H1 (cell line): ENCODE measurements around the gene NDUFS5. TPM values are rescaled to one million over a fixed set of nuclear protein-coding genes. Genes with fewer than 3 reads are reported as not detected.

Source experiments
- ATF3 ChIP-seq: IDR thresholded peaks from 2 replicates; pipeline ENCODE4 v1.6.1; 2011; ENCODE audit warnings: low read depth, mild to moderate bottlenecking, low read length; ENCODE audit not compliant: insufficient read depth
- BACH1 ChIP-seq: IDR thresholded peaks from 2 replicates; pipeline ENCODE4 v1.6.1; 2012; ENCODE audit warnings: low read length, improper control_type of control experiment
- CEBPB ChIP-seq: IDR thresholded peaks from 2 replicates; pipeline ENCODE4 v1.6.1; 2012; ENCODE audit warnings: low read depth, low read length
- CREB1 ChIP-seq: IDR thresholded peaks from 2 replicates; pipeline ENCODE4 v1.6.1; 2012; ENCODE audit warnings: inconsistent platforms
- CTCF ChIP-seq, 3 experiments: IDR thresholded peaks; 1 replicate in 2 of 3; 2 replicates in 1 of 3; pipeline versions ENCODE4 v1.5.1 to v1.6.1; 2011; ENCODE audit warnings: low read length in 3 of 3, mild to moderate bottlenecking in 3 of 3, inconsistent platforms in 2 of 3, low read depth in 1 of 3, moderate library complexity in 1 of 3; ENCODE audit not compliant: insufficient read depth in 1 of 3; ENCODE audit errors: control extremely low read depth in 1 of 3
- GABPA ChIP-seq: IDR thresholded peaks from 2 replicates; pipeline ENCODE4 v1.6.1; 2011; ENCODE audit warnings: mild to moderate bottlenecking, low read length, moderate library complexity, borderline replicate concordance; ENCODE audit not compliant: insufficient read depth
- GTF2F1 ChIP-seq: IDR thresholded peaks from 2 replicates; pipeline ENCODE4 v1.6.1; 2012; ENCODE audit warnings: low read depth, low read length, improper control_type of control experiment, borderline replicate concordance
- HDAC6 ChIP-seq: IDR thresholded peaks from one replicate; pipeline ENCODE4 v1.7.1; 2012; ENCODE audit warnings: low read depth, mild to moderate bottlenecking, inconsistent platforms, low read length, moderate library complexity
- KDM4A ChIP-seq: IDR thresholded peaks from one replicate; pipeline ENCODE4 v1.7.1; 2012; ENCODE audit warnings: low read depth, mild to moderate bottlenecking, moderate library complexity, low read length, inconsistent platforms; ENCODE audit not compliant: severe bottlenecking
- NANOG ChIP-seq: IDR thresholded peaks from 2 replicates; pipeline ENCODE4 v1.6.1; 2011; ENCODE audit warnings: low read length, low read depth, mild to moderate bottlenecking, inconsistent platforms; ENCODE audit not compliant: insufficient read depth, poor library complexity, severe bottlenecking
- PHF8 ChIP-seq: fragments of 200-600 bp; sonication (generic); conservative IDR thresholded peaks from 2 replicates; pipeline ENCODE4 v1.7.1; 2012; ENCODE audit warnings: low read depth, mild to moderate bottlenecking, inconsistent platforms, low read length, moderate library complexity
- POLR2AphosphoS5 ChIP-seq: IDR thresholded peaks from 2 replicates; pipeline ENCODE4 v1.6.1; 2011; ENCODE audit warnings: low read depth, low read length
- RAD21 ChIP-seq, 2 experiments: IDR thresholded peaks in 1 of 2; conservative IDR thresholded peaks in 1 of 2; 2 replicates each; pipeline ENCODE4 v1.6.1; 2011; ENCODE audit warnings: low read depth in 2 of 2, low read length in 2 of 2, improper control_type of control experiment in 1 of 2, inconsistent platforms in 1 of 2, mild to moderate bottlenecking in 1 of 2, moderate library complexity in 1 of 2
- RFX5 ChIP-seq: IDR thresholded peaks from 2 replicates; pipeline ENCODE4 v1.6.1; 2011; ENCODE audit warnings: low read depth, low read length, improper control_type of control experiment, borderline replicate concordance
- RNF2 ChIP-seq: fragments of 200-900, 300-1000 bp; sonication (generic); IDR thresholded peaks from 2 replicates; pipeline ENCODE4 v1.7.1; 2016; ENCODE audit warnings: borderline replicate concordance, low read depth, mild to moderate bottlenecking, antibody characterized with exemption, low read length; ENCODE audit not compliant: poor library complexity, severe bottlenecking; ENCODE audit errors: missing control alignments
- RXRA ChIP-seq: IDR thresholded peaks from 2 replicates; pipeline ENCODE4 v1.6.1; 2011; ENCODE audit warnings: low read depth, mild to moderate bottlenecking, low read length, moderate library complexity; ENCODE audit not compliant: insufficient read depth
- SIX5 ChIP-seq: IDR thresholded peaks from 2 replicates; pipeline ENCODE4 v1.6.1; 2011; ENCODE audit warnings: mild to moderate bottlenecking, low read depth, low read length
- TBP ChIP-seq: IDR thresholded peaks from 2 replicates; pipeline ENCODE4 v1.6.1; 2011; ENCODE audit warnings: low read depth, low read length, improper control_type of control experiment
- TCF12 ChIP-seq: IDR thresholded peaks from 2 replicates; pipeline ENCODE4 v1.6.1; 2011; ENCODE audit warnings: low read depth, mild to moderate bottlenecking, low read length
- YY1 ChIP-seq: IDR thresholded peaks from 2 replicates; pipeline ENCODE4 v1.6.1; 2011; ENCODE audit warnings: low read depth, mild to moderate bottlenecking, low read length
- polyA plus RNA-seq, 7 experiments: library from polyadenylated mRNA; depleted of rRNA in 3 of 7; stranded (reverse) in 5 of 7; unstranded in 2 of 7; fragments of >200 nt in 5 of 7; fragments of 200-250 nt in 2 of 7; gene quantifications; 1 replicate in 5 of 7; 2 replicates in 1 of 7; 4 replicates in 1 of 7; pipeline versions ENCODE4 v1.2.1 to v1.2.3, GENCODE V29; 2011 to 2013; ENCODE audit warnings: missing spikeins in 2 of 7, mixed read lengths in 2 of 7
- total RNA-seq: library from RNA; stranded (reverse); fragmentation: NEBNext Ultra II Directional; extraction: Animal tissue kit (Norgen Biotek cat#: 25700); gene quantifications from 2 replicates; pipeline ENCODE4 v1.2.1, GENCODE V29; 2021

NDUFS5 gene
- total and polyA plus RNA-seq, 2 of the 8 experiments (the other 6 are each of a cell fraction or from before 2014, with no cell fraction given): 435 to 835 TPM

GRCh38 chr1:39001516-39002421 is 24.4 kb upstream of the NDUFS5 start (continued):
- peak; percentile 81 for TF ChIP-seq NANOG
- peak; percentile 39; the same call in 1 of the 2 replicates for TF ChIP-seq POLR2AphosphoS5
- no peak for TF ChIP-seq CREB1
- no peak for TF ChIP-seq TBP
- TF ChIP-seq ATF3: no peak
- TF ChIP-seq CEBPB: no peak
- TF ChIP-seq RNF2: no peak
- no peak for TF ChIP-seq RXRA
- TF ChIP-seq GTF2F1: no peak
- TF ChIP-seq CTCF (IDR thresholded peaks at IDR 0.05; ENCODE audit: control extremely low read depth in 1 of 3, insufficient read depth in 1 of 3, low read depth in 1 of 3, low read length in 3 of 3): no peak
- no peak for TF ChIP-seq GABPA
- TF ChIP-seq RFX5: no peak
- no peak for TF ChIP-seq PHF8
- no peak for TF ChIP-seq BACH1
- TF ChIP-seq RAD21 (IDR thresholded peaks at IDR 0.05 in 1 of 2, conservative IDR thresholded peaks at IDR 0.05 in 1 of 2; ENCODE audit: low read depth in 2 of 2, low read length in 2 of 2): 0 out of 4 replicates have a peak, but pooled peaks of 1 of the 2 experiments have one; percentile 9
- TF ChIP-seq KDM4A: no peak
- TF ChIP-seq TCF12: peak; percentile 92
- no peak for TF ChIP-seq YY1
- TF ChIP-seq HDAC6: no peak
- TF ChIP-seq SIX5: no peak
